ENCODE measurements around the gene C19orf47. TPM values are rescaled to one million over a fixed set of nuclear protein-coding genes. Genes with fewer than 3 reads are reported as not detected.
"Not testable (repeated sequence)": the region's sequence is repeated elsewhere in the genome, so short reads cannot be mapped to it uniquely, and the experiment has no call there.

Gene C19orf47
- total RNA-seq, 1 donor from 2014 or later: 15.0 TPM

DNA sequence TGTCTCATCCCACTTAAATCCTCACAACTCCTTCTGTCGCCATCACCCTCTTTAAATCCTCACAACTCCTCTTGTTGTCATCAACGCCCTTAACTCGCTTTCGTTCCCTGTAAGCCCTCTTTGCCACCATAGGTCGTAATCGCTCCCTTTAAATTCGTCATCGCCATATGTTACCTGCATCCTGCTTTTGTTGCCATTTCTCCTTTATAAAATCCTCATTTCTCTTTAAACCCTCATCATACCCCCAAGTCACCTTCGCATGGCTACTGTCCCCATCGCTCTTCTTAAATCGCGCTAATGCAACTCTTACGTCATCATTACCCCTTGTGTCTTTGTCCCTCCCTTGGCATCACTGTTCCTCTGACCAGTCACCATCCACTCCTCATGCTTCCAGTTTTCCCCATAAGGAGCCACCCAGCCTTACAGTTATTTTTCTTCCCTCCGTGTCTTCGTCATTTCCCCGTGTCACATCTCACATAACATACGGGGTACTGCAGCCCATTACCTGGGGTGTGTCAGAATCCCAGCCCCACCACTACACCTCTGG, 837 bp upstream of the C19orf47 start:
- DNase-seq: peak; percentile 28

DNA sequence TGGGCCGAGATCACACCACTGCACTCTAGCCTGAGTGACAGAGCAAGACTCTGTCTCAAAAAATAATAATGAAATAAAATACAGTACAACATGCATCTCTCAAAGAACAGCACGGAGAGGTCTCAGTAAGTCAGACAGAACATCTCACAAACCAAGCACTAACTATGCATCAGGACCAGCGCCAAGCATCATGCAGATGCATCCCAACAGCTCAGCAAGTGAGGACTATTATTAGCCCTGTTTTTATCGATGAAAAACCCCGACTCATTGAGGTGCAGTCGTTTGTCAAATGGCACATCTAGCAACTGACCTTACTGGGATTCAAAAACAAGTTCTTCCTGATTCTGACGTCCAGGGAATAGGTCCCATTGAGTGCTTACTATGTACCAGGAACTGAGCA, 3.8 kb downstream of the C19orf47 start:
- DNase-seq: no peak

DNA sequence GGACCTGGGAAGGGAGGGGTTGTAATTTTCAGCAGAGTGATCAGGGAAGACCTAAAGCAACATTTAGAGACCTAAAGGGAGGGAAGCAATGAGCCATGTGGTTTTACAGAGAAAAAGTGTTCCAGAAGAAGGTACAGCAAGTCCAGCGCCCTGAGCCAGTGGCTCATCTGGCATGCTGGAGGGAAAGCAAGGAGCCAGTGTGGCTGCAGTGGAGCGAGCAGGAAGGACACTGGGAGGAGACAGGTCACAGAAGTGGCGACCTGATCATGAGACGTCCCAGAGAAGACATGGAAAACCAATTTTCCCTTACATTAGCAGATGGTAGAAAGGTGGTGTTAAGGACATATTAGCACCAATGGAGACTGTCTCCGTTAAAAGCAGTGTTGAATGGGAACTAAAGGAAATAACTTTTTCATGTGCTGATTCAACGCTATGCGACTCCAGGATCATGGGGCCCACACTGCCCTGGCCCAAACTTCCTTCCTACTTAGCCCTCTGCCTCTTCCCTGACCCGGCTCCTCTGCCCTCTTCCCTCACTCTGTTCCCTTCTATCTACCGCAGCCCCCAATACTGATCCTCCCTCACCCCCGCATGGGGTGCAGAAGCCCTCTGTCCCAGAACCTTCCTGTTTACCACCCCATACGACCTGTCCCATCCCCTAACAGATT, 5.4 kb downstream of the C19orf47 start:
- no peak for DNase-seq

DNA sequence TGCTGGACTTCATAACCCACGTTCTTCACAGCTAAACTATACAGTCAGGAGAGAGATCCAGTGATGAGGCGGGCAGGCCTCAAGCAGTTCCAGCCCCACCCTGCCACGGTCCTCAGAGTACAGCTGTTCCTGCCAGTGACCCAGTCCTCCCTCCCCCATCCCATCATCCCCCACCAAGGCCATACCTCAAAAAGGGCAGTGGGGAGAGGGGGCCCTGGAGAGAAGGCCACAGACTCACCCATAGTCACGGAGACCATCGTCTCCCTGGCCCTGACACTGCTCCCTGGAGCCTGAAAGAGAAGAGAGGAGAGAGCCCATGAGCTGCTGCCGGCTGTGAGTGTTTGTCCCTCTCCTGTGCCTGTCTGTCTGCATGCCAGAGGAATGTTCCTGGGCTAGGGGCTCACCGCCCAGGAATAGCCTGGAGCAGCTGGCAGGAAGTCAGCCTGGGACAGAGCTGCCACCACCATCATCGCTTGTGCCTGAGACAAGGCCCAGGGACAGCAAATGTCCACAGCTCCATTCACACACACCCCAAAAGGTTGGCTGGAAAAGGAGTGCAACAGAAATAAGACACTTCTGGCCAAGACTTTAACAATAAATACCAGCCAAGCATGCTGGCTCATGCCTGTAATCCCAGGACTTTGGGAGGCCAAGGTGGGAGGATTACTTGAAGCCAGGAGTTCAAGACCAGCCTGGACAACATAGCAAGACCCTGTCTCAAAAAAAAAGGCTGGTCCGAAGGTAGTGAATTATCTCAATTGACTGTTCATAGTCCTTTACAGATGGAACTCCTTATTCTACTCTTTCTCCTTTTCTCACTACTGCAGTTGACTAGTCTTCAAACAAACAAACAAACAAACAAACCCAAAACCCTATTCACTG, 6.4 kb downstream of the C19orf47 start:
- DNase-seq: peak; percentile 23

DNA sequence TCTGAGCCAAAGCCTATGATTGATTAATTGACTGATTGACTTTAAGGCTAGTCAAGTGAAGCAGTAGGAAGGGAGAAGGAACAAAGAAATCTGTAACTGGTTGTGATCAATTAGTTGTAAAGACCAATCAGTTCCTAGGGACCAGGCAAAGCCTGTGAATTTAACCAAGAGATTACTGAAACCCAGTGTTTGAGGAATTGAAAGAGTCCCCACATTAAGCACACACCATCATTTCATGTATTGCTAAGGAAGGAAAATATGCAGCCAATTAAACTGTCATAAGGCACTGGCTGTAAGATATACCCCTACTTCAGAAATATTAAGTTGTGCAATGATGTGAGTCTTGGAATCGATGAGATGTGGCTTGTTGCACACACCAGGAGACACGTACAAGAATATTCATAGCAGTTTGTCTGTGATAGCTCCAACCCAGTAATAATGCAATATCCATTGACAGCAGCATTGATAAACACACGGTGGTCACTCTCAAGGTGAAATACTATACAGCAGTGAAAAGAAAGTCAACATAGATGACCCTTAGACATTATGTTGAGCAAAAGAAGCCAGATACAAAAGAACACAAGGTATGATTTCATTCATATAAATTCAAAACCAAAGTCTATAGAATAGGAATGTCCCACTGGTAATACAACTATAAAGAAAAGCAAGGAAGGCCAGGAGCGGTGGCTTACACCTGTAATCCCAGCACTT, 9.0 kb downstream of the C19orf47 start:
- DNase-seq: no peak

DNA sequence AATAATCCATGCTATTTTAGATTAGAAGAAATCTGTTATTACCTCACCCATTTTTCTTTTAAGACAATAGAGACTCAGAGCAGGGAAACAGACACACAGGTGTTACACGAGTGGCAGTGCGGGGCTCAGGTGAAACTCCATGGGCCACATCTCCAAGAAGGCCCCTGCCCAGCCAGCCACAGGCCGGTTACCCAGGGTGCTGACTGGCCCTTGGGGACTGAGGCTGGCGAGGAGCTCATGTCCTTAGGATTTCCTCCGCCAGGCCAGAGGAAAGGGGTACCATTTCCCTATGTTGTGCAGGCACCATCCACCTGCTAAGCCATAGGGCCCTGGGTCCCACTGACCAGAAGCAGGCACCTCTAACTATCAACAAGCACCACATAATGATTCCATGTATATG, 10.6 kb downstream of the C19orf47 start:
- DNase-seq: no peak

DNA sequence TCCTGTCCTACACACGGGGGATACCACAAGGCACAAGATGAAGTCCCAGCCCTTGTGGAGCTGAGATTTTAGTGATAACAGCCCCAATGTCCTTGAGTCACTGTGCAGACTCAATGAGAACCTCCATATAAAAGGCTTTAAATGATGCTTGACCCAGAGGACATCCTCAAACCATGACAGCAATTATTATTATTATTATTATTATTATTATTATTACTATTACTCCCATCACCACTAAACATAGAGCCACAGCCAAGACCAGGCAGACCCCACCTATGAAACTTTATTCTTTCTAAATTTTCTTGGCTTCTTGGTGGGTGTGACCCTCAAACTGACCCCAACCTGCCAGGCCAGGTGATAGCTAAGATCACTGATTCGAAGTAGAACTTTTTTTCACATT, 11.1 kb downstream of the C19orf47 start:
- no peak for DNase-seq

- no peak for DNase-seq
Measured at GRCh38 chr19:40336601-40336900, 11.6 kb downstream of the C19orf47 start.

DNA sequence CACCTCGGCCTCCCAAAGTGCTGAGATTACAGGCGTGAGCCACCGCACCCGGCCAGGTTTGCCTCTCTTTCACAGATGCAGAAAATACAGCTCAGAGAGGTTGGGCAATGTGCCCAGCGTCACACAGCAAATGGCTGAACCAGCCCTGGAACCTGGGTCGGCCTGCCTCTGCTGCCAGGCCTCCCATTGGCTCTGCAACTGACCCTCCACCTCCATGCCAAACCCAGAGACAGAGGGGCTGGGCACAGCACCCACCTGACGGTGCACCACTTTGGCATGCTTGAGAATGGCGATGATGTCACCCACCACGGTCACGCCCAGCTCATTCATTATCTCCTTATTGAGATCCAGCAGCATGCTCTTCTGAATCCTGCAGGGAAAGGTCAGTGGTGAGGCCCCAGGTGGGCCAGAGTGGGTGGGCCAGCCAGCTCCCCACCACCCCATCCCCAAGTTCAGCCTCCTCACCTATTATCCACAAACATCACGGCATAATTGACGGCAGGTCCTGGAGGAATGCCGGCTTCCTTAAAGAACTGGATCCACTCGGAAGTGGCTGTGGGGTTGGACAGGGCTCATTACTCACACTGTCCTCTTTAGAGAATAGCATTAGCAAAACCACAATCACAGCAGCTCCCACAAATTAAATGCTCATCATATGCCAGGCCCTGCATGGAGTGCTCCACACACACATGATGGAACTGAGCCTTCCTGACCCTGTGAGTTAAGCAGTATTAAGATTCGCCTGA, 12.2 kb downstream of the C19orf47 start:
- no peak for DNase-seq

DNA sequence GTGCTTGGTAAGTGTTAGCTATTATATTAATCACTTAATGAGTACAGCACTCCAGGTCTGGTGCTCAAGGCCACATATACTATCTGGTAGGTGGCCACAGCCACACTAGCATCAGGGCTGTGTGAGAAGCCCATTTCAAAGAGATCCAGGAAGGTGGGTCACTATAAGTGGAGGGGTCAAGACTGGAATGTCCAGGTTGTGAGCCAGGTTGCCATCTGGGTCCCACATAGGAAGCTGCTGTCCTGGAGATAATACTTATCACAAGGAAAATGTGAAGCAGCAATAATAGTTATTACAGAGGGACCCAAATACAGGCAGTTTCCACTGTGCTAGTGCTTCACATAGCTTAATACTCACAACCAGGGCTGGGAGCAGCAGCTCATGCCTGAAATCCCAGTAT, 13.1 kb downstream of the C19orf47 start:
- no peak for DNase-seq

- not testable (repeated sequence) for DNase-seq
Measured at GRCh38 chr19:40333083-40333482, 15.1 kb downstream of the C19orf47 start.

- DNase-seq: no peak
Measured at GRCh38 chr19:40332669-40333068, 15.5 kb downstream of the C19orf47 start.

DNA sequence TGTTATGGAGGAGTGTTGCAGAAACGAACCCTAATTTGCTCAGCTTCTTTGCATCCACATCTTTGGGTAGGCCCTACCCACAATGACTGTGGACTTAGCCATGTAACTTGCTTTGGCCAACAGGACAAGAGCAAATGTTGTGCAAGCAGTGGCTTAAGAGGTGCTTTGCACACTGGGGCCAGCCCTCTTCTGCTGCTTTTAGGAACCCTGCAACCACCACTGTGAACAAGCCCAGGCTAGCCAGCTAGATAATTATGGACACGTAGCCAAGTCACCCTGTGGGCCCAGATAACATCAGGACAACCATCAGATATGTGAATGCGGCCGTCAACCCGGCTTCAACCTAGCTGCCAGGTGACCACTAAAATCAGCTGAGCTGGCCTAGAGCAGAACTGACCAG, 17.1 kb downstream of the C19orf47 start:
- DNase-seq: no peak

- DNase-seq: no peak
Measured at GRCh38 chr19:40326201-40326600, 22.0 kb downstream of the C19orf47 start.

DNA sequence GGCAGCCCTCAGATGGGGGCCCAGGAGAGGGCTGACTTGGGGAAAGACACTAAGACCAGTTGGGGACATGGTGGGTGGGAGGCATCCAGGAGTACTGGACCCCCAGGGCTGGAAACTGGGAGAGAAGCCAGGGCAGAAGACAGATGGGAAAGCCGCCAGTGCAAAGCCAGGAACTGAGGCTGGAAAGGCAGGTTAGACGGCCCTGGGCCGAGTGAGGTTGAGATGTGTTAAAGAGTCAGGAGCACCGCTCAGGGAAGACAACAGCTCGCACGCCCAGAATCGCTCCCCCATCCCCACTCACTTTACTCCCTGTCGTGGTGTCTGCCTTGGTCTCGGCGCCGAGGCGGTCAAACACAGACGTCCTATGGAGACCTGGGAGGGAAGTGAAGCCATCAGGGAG, 24.5 kb downstream of the C19orf47 start:
- DNase-seq: no peak

GRCh38 chr19:40322951-40323615, 25.1 kb downstream of the C19orf47 start:
- DNase-seq: no peak

GRCh38 chr19:40322271-40322610, 26.0 kb downstream of the C19orf47 start:
- no peak for DNase-seq

DNA sequence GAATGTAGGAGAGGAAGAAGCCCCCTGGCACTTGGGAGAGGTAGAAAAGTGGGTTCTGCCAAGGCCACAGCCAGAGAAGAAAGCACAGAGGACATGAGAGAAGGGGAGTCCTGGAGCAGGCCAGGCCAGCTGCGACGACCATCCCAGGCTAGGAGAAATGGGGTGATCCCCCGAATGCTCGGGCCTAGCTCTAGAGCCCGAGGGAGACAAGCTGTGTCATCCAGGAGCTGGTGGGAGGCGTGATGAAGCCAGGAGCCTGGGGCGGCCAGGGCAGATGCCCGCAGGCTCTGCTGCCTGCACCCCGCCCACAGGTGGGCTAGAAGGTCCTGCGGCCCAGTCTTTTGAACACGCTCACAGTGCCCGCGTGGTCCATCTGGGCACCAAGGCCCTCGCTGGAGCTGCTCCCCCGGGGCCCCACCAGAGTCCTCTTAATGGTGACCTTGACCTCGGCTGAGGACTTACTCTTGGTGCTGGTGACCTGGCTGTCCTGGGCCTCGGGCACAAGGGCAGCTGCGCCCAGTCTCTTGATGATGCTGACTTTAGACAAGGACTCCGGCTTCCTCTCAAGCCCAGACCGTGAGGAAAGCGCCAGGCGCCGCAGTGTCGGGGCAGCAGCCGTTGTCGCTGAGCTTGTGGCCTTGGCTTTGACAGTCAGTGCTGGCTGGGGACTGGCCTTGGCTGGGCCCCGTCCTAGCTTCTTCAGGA, 26.5 kb downstream of the C19orf47 start:
- no peak for DNase-seq

DNA sequence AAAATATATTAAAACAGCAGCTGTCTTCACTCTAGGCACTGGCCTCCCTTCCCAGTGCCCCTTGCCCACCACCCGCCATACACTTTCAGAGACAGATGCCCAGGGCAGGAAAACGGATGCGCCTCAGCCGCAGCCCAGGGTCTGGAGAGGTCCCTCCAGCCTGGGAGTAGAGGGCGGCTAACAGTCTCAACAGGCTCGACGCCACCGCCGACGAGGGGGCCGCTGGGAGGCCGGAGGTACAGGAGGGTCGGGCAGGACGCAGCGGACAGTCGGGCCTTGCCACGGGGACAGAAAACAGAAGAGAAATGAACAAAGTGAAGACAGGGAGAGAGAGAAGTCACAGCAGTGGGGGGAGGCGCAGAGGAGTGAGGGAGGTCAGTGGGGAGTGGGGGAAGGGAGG, 27.1 kb downstream of the C19orf47 start:
- DNase-seq: no peak

DNA sequence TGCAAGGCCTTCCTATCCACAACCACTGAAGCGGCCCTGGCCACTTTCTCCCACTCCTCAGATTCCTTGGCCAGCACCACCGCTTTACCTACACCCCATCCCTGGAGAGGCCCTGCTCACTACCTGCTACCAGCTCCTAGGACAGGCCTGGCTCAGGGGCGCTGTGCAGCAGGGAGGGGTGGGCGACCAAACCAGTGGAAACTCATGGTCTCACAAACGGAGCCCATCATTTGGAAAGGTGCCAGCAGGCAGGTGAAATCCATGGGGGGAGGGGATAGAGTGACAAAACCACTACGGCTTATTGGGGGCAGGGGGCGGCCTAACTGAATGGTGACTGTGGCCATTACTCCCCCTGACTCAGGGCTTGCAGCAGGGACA, 27.6 kb downstream of the C19orf47 start:
- no peak for DNase-seq

DNA sequence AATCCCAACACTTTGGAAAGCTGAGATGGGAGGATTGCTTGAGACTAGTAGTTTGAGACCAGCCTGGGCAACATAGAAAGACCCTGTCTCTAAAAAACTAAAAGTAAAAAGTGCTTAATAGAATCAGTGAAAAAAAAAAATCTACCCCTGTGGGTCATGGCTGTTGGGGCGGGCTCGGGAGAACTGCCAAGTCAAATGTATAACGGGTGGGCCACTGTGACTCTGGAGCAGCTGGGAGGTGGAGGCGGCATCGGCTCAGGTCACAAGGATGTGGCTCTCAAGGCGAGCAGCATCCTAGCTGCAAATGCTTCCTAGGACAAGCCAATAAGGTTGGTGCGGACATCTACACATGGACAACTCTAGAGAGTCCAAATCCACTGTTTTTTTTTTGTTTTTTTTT, 30.9 kb downstream of the C19orf47 start:
- no peak for DNase-seq
